Activated T-cell treated with anti-CD3 and anti-CD28 coated beads, Interleukin-2, amount 50 U/mL, for 48 hours (primary cell): ENCODE results near the gene ZIC1.

Experiments used
- DNase-seq, 2 experiments: peaks; one replicate each; pipeline ENCODE4 v3.0.0-alpha.2; 2020

ZIC1 gene

DNA sequence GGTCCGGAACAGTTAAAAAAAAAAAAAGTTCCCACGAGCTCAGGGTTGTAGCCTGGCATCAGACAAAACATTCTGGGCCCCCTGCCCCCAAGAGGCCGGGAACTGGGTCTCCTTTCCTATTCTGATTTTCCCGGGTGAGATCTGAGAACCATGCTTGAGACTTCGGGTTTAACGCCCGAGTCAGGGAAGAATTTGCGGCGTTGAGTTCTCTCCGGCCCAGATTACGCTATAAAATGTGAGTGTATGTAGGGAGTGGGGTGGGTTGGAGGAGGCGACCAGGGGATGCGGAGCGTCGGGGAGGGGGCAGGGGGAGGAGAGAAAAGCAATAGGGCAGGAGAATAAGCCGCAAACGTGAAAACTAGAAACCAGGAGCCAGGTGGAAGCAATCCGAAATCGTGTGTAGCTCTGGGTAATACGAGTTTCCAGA lies 2.7 kb downstream of the ZIC1 start:
- no peak for DNase-seq

DNA sequence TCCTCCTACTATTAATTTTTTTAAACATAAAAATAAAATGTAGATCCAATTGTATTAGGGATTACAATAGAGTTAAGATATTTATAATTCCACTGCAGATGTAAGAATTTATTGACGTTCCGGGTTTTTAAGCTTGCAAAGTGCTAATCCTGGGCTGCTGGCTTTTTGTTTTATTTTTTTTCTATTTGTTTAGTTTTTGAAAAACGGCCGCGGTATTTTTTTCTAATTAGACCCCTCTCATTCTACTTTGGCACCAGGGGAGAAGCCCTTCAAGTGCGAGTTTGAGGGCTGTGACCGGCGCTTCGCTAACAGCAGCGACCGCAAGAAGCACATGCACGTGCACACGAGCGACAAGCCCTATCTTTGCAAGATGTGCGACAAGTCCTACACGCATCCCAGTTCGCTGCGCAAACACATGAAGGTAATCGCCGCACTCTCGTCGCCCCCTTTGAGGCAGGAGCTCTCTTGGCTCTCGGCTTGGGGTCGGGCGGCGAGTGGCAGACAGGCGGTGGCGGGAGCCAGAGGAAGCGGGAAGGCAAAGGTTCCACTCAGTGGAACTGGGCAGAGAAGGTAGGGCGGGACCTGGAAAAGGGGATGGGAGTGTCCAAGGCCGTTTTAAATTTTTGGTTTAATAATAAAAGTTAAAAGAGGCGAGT lies 3.2 kb downstream of the ZIC1 start:
- no peak for DNase-seq

DNA sequence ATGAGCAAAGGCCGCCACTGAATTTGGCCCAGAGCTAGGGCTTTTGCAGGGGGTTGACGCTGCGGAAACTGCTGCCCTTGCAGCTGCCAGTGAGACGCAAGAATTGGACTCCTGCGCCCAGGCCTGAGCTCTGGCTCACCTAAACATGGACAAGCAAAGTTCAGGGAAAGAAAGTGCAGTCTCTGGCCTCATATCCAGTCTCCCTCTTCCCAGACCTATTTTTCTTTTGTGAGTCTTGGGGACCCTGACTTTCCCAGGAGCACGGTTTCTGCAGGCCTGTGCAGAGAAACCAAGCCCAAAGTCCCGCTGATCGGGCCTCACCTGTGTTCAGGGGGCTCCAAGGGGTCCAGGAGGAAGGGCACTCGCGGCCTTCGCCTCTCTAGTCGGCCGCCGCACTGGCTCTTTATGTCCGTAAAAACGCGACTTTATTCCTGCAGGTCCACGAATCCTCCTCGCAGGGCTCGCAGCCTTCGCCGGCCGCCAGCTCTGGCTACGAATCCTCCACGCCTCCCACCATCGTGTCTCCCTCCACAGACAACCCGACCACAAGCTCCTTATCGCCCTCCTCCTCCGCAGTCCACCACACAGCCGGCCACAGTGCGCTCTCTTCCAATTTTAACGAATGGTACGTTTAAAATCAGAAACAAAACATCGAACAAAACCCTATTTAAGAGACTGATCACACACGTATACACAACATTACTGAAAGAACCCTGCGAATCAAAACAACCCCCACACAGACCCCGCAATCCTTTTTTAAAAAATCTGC lies 3.9 kb downstream of the ZIC1 start:
- no peak for DNase-seq

DNA sequence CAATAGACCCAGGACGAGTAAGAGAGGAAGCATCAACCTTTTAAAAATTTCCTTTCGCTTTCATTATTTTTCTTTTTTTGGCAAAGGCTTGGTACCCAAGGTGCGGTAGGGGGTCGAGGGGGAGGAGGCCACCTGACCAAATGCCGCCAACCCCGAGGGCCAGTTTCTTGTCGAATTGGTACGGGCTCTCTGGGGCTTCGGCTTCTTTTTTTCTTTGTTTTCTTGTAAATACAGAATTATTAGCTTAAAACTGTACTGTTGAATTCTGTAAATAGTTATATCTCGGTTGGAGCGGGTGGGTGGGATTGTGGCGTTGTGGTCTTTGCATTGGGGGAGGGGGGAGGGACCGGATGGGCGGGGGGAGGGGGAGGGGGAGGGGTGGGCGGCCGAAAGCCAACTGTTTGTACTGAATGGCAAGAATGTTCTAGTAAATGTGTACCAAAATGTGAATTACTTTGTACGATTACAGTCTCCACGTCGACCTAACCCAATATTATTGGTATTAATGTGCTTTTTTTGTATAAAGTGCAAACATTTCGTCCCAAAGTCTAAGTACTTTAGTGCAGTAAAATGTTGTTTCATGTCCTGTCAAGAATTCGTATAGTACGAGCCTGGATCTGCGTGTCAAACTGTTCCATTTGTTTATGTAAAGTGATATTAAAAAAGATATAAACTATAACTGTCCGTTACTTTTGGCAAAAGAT lies 4.7 kb downstream of the ZIC1 start:
- no peak for DNase-seq

DNA sequence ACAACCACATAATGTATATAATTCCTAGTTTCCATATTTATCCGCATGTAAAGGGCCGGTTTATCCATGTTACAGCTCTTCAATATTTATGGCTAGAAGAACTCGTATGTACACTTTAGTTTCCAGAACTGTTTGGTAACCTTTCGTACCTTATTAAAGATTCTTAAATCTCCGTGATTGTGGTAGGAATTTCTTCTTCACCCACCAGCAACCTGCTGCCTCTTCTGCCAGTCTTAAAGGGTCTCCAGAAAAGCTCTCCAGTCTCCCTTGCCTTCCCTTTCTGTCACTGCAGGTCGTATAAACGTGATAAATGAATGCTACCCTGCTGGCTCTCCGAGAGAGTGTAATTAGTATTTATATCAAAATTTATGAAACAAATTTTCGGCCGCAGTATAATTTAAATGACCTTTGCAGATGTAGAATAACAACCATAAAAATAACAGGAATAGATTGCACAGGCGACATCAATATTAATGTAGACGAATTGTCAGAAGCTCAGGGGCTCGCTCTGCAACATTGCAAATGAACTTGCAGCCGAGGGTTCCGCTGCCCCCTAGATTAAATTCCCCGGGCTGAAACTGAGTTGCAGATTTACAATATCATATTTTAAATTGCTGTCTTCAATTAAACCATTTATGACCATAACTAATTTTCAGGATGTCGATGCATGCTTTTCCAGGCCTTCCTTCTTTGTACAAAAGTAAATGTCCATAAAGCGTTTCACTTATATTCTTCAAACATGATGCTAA lies 5.4 kb downstream of the ZIC1 start:
- DNase-seq: no peak

DNA sequence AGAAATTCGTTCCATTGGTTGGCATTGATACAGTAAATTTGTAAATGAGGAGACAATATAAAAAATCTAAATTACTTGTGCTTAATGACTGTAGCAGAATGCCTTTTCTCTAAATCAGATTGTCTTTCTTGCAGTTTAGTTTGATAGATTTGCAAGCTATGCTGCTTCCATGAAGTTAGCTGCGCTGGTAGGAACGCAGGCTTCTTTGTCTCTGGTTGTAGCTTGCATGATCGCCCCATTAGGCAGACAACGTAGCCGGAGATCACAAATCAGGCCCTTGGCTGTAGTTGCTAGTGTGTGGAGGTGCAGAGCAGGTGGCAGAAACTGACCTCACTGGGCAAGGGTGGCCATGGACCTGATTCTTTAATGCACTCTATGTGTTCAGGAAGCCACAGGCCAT lies 6.1 kb downstream of the ZIC1 start:
- DNase-seq: no peak

DNA sequence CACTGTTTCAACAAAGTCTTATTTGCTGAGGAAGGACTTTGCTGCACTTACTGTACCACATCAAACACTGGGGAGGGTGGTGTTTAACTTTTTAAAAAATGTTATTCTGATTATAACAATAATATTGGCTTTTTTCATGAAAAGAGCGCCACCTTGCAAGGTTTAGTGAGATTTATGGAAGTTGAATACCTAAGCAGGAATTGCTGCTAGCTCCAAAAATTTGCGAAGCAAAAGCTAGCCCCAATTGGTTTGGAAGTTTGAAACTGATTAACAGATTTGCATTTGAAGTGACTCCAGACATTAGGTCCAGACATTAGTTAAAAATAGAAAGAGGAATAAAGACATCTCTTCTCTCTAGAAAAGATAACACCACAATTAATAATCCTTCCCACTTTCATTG lies 6.7 kb downstream of the ZIC1 start:
- no peak for DNase-seq

DNA sequence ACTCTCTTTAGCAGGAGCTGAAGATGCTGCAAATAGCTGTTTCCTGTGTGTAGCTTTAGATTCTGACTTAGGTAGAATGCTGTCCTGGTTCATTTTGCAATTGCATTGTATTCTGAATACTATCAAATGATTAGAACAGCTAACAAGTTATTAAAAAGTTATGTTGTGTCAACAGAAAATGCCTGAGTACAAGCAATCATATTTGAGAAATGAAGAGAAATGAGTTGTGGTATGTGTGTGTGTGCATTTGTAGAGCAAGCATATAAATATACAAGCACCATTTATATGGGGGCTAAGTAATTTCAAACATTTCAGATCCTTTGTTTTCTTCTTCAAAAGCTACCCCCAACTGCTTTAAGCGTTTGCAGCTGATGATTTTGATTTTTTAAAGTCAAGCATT lies 7.8 kb downstream of the ZIC1 start:
- no peak for DNase-seq

DNA sequence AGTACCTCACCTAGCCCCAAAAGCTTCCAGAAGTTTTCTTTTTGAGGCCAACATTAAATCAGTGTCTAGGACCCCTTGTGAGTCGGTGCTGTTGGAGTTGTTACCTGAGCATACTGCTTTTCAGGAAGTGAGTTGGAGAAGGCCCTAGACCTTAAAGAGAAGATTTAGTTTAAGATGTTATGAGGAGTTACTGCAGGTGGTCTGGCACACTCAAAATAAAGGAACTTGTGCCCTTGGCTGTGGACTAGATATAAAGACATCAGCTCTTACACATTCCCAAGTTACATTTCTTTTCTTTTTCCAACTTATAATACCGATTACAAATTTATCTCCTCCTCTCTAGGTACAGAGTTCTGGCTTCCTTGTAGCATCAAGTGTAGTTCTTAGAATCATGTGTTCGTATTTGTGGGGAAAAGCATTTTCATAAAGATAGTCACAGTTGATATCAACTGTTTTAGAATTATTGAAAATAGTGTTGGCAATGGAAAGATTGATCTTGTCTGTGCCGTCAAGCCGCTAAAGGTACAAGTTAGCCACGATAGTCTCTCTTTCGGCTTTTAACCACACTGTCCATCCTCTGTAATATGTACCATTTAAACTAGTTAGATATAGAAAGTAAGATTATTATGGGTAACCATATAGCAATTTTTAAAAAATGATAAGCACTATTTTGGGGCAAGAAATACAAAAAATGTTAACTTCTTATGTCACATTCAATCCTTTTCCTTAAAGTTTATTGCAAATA lies 8.6 kb downstream of the ZIC1 start:
- no peak for DNase-seq

DNA sequence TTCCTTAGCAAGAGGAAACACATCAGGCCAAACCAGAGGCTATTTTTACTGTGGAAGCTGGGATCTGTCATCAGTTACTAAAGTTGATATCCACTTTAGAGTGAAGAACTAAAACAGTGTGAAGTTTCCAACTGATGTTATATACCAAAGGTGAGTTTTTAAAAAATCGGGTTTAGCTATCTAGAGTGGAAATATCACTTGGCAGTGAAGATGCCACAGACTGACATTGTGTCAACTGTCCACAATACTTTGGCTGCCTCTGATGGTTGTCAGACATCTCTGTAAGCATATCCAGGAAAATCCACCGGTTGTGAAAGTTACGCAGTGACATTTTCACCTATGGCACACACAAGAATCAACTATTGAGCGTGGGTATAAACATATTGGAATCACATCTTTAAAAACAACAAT lies 9.2 kb downstream of the ZIC1 start:
- no peak for DNase-seq

DNA sequence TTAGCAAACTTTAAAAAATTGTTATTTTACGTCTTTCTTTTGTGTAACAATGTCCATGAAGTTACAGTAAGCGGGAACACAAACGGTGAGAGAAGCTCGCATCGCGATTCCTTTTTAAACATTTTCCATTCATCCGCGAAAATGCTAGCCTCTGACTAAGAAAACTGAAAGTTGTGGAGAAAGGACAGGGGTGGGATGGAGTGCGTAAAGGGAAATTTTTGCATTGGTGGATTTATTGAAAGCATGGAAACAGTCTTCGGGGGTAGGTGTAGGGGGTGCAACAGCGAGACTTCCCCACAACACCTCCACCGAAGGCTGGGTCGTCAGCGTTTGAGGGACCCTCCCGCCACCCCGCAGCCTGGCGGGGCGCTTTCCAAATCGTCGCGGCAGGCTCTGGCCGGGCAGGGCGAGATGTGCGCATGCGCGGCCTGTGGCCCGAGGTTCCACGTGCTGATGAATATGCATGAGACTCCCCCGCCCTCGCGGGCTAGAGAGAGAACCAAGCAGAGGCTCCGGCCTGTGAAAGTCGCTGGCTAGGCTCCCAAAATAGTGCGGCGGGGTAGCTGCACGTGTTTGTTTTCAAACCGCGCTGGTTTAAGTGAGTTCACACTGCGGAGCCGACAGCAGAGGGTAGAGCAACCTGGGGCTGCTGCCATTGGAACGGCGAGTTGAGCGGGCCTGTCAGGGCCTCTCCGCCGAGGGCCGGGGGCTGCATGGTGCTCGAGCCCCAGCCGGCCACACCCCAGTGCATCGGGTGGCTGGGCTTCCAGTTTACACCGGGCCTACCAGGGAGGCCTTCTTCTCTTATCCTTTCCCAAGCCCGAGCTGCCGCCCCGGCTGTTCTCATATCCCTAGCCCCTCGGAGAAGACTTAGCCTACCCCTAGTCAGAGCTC lies 9.9 kb downstream of the ZIC1 start:
- no peak for DNase-seq

DNA sequence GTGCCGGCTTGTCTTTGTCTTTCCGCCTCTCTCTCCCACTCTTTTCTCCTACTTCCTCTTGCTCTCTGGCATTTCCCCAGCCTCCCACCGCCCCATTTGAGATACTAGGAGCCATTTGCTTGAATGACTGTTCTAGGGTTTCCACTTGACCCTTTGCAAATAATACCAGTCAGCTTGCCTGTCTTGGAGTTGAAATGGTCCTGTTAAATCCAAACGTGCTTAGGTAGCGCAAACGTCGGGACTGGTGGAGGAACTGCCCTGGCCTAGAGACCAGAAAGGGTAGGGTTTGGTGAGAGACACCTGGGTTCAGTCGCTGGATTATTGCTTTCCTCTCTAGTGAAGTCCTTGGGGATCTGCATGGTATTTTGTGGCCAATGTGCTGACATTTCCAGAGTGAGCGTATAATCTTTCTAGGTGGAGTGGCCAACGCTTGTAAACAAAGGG lies 10.6 kb downstream of the ZIC1 start:
- no peak for DNase-seq

DNA sequence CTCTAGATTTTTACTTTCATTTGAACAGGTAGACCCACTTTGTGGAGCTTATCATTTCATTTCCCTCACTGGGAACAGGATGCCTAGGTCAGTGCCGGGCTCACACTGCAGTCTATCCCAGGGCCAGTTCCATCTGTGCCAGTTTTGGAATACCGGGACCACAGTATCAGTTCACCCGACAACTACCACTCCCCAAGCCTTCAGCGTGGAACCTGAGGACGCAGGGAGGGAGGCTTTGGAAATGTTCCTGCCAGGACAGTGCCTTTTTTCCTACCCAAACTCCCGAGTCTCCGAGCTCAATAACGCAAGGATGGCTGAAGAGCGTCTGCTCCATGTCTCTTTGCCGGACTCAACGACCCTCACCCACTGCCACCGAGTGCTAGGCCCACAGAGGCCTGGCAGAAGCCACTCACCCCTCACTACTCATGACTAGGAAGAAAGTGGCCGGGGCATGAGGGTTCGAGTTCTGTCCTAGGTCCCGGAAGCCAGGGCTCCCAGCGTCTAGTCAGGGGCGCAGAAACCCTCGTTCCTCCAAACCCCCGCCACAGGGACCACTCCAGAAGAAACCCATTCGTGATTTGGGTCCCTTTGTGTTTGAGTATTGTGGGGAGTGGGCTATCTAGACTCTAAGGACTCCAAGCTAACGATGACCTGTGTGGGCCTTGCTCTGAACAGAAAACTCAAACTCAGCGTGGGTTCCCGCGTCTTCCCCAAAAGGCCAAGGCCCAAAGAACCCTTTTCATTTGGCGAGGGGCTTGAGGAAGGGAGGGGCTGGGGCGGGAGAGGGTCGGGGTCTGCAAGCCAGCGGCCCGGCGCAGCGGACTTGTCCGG lies 11.4 kb downstream of the ZIC1 start:
- no peak for DNase-seq

DNA sequence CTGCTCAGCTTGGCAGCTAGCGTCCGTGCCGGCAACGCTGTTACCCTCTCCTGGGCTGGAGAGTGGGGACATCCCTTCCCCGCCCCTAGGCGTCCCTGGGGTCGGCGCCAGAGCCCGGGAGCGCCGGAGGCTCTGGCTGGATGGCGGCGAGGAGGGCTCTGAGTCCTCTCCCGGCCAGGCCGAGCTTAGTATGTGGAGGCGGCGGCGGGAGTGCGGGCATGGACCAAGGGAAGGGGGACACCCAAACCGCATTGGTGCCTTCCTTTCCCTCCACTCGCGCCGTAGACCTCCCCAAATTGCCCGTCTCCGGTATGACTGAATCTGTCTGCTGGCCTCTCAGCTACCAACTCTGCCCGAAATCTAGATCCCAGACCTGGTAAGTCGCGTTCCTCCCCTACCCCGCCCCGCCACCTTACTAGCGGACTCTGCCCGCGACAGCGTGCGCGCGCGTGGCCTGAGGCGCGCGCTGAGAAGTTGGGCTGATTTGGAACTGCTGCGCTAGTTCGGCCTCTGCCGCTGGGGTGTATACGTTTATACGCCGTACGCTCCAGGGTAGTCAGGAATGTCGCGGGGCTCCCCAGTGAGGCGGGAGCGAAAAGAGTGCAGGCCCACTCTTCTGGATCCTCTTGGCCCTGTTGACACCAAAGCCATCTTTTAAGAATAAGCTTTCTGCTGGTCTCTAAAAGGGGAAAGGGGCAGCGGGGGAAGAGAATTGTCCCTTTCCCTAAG lies 12.2 kb downstream of the ZIC1 start:
- DNase-seq: no peak

DNA sequence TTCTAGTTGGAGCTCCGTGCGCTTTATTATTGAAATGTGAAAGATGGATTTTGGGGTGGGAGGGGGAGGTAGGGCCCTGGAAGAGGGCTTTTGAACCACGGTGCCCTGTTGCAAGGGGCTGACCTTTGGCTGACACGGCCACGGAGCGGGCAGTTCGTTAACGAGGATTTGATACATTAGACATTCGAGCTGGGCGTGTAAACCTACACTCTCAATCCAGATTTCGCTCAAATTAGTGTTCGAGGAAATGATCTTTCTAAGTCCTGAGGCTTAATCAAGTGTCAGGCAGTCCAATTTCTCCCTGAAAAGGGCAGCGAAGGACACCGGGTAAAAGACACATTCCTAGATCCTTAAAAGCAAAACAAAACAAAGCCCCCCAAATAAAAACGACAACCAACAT lies 13.0 kb downstream of the ZIC1 start:
- no peak for DNase-seq

DNA sequence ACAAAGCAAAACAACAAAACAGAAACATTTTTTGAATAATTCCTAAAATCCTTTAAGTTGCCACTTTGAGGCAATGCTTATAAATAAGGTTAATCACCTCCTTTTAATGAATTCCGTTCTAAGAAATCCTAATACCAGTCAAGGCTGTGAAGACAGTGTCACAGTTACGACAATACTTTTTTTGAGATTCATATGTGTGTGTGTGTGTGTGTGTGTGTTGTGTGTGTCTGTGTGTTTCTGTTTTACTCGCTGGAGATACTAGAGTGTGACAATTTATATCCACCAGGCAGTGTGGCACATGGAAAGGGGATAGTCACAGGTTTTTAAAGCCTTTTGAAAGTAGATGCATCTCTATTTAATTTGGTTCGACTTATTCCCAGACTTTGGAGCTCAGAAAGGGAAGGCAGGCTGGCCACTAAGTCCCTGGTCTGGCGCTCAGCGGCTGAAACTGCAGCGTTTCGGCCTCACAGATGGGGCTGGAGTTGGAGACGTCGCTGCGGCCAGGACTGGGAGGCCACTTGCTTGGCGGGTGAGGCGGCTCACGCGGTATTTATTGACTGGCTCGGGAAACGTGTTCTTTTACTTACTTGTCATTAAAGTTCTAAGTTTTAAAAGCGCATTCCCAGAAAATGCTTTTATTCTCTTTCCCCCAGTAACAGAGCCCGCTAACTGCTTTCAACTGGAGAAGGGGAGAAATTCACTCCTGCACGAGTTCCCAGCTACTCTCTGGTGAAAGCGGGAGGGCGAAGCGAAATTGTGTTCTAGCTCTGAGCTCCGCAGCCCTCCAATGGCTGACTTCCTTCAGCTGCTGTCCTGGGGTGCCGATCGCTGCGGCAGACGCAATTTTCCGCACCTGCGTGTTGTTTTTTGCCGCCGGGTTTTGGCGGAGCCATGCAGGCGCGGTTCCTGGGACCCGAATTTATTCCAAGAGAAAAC lies 13.7 kb downstream of the ZIC1 start:
- DNase-seq: no peak

DNA sequence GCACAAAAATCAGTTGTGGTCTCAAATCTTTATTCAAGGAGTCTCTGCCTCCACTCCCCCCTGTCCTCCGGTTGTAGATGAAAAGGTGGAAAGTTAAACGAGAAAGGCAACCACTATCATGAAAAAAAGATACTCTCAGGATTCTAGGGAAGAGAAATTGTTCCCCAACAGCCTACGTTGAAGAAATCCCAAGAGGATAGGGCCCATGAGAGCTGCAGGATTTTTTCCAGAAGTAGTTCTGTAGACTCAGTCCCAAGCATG lies 14.3 kb downstream of the ZIC1 start:
- DNase-seq: no peak

DNA sequence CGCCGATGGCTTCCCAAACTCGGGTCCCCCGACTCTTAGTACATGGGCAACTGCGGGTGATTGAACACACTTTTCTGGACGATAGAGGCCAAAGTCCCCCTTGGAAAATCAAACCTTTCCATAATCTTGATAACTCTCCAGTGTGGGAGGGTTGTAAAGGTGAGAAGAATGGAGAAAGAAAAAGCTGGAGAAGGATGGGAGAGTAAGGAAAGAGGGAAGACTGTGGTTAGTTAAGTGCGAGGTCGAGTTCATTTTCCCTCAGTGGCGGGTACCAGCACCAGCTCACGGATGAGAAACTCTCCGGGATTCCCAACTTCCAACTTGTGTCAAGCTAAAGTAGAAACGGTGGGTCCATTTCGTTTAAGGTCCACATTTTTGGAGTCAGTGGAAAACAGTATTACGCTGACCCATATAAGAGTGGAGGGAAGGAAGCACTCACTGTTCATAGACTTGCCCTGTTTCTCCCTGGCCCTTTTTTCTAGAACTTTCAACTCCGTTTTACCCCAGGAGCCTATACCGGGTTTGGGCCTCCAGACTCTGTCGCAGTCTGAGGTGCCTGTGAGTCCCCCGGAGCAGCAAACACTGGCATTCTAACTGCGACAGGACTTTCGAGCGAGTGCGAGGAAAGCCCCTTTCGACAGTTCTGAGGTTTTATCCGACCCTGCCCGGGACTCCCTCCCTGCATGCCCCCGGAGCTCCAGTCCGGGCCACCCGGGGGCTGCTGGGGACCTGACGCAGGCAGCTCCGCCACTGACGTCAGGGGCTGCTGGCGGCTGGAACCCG lies 14.8 kb downstream of the ZIC1 start:
- DNase-seq: no peak
